A673 (cell line): ENCODE measurements around the gene FDCSP. TPM values are rescaled to one million over a fixed set of nuclear protein-coding genes. Genes with fewer than 3 reads are reported as not detected.

Experiments
- BruUV-seq: library from RNA; stranded (reverse); fragments of 400-500 nt; replicated peaks from 2 replicates; lab custom pipeline; 2021; lab: Mats Ljungman, UMichigan
- CTCF ChIA-PET: fragments of 300-600 bp; sonication (Branson Sonifier 250); formaldehyde crosslinking; loops from one replicate; lab custom pipeline; 2022; ENCODE audit warnings: antibody characterized with exemption; lab: Charles Lee
- POLR2A ChIA-PET: fragments of 300-600 bp; sonication (Branson Sonifier 250); formaldehyde crosslinking; loops from one replicate; lab custom pipeline; 2022; ENCODE audit warnings: antibody characterized with exemption; ENCODE audit not compliant: low non-redundant PET; lab: Charles Lee
- DNase-seq: peaks from one replicate; pipeline ENCODE4 v3.0.0-alpha.2; 2015; ENCODE audit warnings: low spot score
- H3K27ac ChIP-seq: fragments of 200-600 bp; sonication (generic); 2 replicates; pipeline ENCODE4 v1.5.1; 2016; ENCODE audit warnings: mixed run types, low read depth, mild to moderate bottlenecking, mixed read lengths, antibody characterized with exemption, low read length; ENCODE audit not compliant: poor library complexity, severe bottlenecking
- H3K27me3 ChIP-seq: fragments of 200-600 bp; sonication (generic); replicated peaks from 2 replicates; pipeline ENCODE4 v1.6.1; 2017; ENCODE audit warnings: mixed run types, low read depth, mild to moderate bottlenecking, mixed read lengths, antibody characterized with exemption, low read length; ENCODE audit not compliant: insufficient read depth, poor library complexity
- H3K36me3 ChIP-seq: fragments of 200-600 bp; sonication (generic); 2 replicates; pipeline ENCODE4 v1.6.1; 2016; ENCODE audit warnings: mixed run types, mild to moderate bottlenecking, mixed read lengths, antibody characterized with exemption, low read length; ENCODE audit not compliant: insufficient read depth, poor library complexity, severe bottlenecking
- H3K4me1 ChIP-seq: fragments of 200-600 bp; sonication (generic); 2 replicates; pipeline ENCODE4 v1.6.1; 2017; ENCODE audit warnings: mixed run types, mild to moderate bottlenecking, mixed read lengths, antibody characterized with exemption, low read length; ENCODE audit not compliant: insufficient read depth, poor library complexity, severe bottlenecking
- H3K4me3 ChIP-seq: fragments of 200-600 bp; sonication (generic); 2 replicates; pipeline ENCODE4 v1.5.1; 2016; ENCODE audit warnings: low read depth, mixed run types, mild to moderate bottlenecking, mixed read lengths, low read length; ENCODE audit not compliant: poor library complexity, severe bottlenecking
- H3K9me3 ChIP-seq: fragments of 200-600 bp; sonication (generic); 2 replicates; pipeline ENCODE4 v1.6.1; 2016; ENCODE audit warnings: mixed run types, low read depth, mild to moderate bottlenecking, mixed read lengths, antibody characterized with exemption, low read length; ENCODE audit not compliant: poor library complexity, severe bottlenecking
- CTCF ChIP-seq: fragments of 300-800, 200-600 bp; sonication (generic); conservative IDR thresholded peaks from 2 replicates; pipeline ENCODE4 v1.5.1; 2017; ENCODE audit warnings: low read depth, mild to moderate bottlenecking, antibody characterized with exemption, low read length, moderate library complexity, mixed read lengths
- EZH2 ChIP-seq: fragments of 200-600 bp; sonication (generic); IDR thresholded peaks from 2 replicates; pipeline ENCODE4 v1.6.1; 2017; ENCODE audit warnings: borderline replicate concordance, low read depth, mild to moderate bottlenecking, mixed read lengths, antibody characterized with exemption, low read length; ENCODE audit not compliant: poor library complexity, severe bottlenecking
- intact Hi-C: fragments of 100-400 bp; cut with micrococcal nuclease; formaldehyde crosslinking; loops from one replicate; pipeline ENCODE4 v1.10.0; 2022; ENCODE audit not compliant: unreplicated experiment
- total RNA-seq: library from RNA; stranded (reverse); gene quantifications from 2 replicates; pipeline ENCODE4 v1.2.3, GENCODE V29; 2021

The FDCSP gene
- total RNA-seq, 1 experiment from 2014 or later: not detected

- POLR2A ChIA-PET: no interaction called here
- peak; percentile 46 for DNase-seq
These were observed 42.6 kb upstream of the FDCSP start for GRCh38 chr4:70183168-70183939.

GRCh38 chr4:70183940-70184246 lies 42.0 kb upstream of the FDCSP start:
- Histone ChIP-seq H3K36me3 (no peaks in the 10 kb centered on the region), H3K4me3 (no peak overlapping the region), H3K4me1 (no peaks in the 10 kb centered on the region), H3K27me3 (no peaks in the 10 kb centered on the region), H3K9me3 (no peaks in the 10 kb centered on the region), H3K27ac (no peak overlapping the region)
- ChIA-PET CTCF (interaction anchor here (0.9 kb wide), 1 partner anchor 86 kb away, joined by 4 read pairs; no protein-coding TSS in a partner anchor), POLR2A (no interaction called here)
- TF ChIP-seq EZH2 (no peak), CTCF (0 out of 2 replicates have a peak, but pooled peaks have one; percentile 19)
- BruUV-seq: no TSS peak
- intact Hi-C loops: loop anchor here (1.0 to 5.0 kb wide), 3 partner anchors 287 to 495 kb away; no protein-coding TSS in a partner anchor
- no peak for DNase-seq

More at GRCh38 chr4:70183168-70183939, 42.6 kb upstream of the FDCSP start:
- Histone ChIP-seq H3K27me3 (no peaks in the 10 kb centered on the region), H3K9me3 (no peaks in the 10 kb centered on the region), H3K4me1 (no peaks in the 10 kb centered on the region), H3K36me3 (no peaks in the 10 kb centered on the region), H3K27ac (no peak overlapping the region), H3K4me3 (no peak overlapping the region)
- intact Hi-C loops: loop anchor here (1.0 to 5.0 kb wide), 3 partner anchors 286 to 494 kb away; no protein-coding TSS in a partner anchor
- BruUV-seq: no TSS peak
- TF ChIP-seq CTCF (peak; percentile 65), EZH2 (no peak)
- CTCF ChIA-PET: interaction anchor here (0.9 kb wide), 1 partner anchor 86 kb away, joined by 4 read pairs; no protein-coding TSS in a partner anchor

- TF ChIP-seq EZH2: no peak
- TF ChIP-seq CTCF: no peak
These were observed 38.7 kb upstream of the FDCSP start for GRCh38 chr4:70187216-70187615.

More at GRCh38 chr4:70187216-70187615, 38.7 kb upstream of the FDCSP start:
- Histone ChIP-seq H3K4me1 (no peaks in the 10 kb centered on the region), H3K4me3 (no peak overlapping the region), H3K9me3 (no peaks in the 10 kb centered on the region), H3K36me3 (no peaks in the 10 kb centered on the region), H3K27me3 (no peaks in the 10 kb centered on the region), H3K27ac (no peak overlapping the region)
- BruUV-seq: no TSS peak
- ChIA-PET POLR2A (no interaction called here), CTCF (no interaction called here)
- intact Hi-C loops: no loop called here
- DNase-seq: no peak
